OCI-LY7 (cell line): ENCODE measurements around the gene MRC1. TPM values are rescaled to one million over a fixed set of nuclear protein-coding genes. Genes with fewer than 3 reads are reported as not detected.

Experiments used
- BruUV-seq: library from RNA; stranded (reverse); fragments of 400-500 nt; replicated peaks from 2 replicates; lab custom pipeline; 2021; lab: Mats Ljungman, UMichigan
- CTCF ChIA-PET: fragments of 300-600 bp; sonication (Branson Sonifier 250); formaldehyde crosslinking; loops from one replicate; lab custom pipeline; 2022; ENCODE audit warnings: antibody characterized with exemption; ENCODE audit not compliant: unreplicated experiment; lab: Charles Lee
- POLR2A ChIA-PET: fragments of 300-600 bp; sonication (Branson Sonifier 250); formaldehyde crosslinking; loops from one replicate; lab custom pipeline; 2022; ENCODE audit warnings: antibody characterized with exemption; lab: Charles Lee
- DNase-seq: peaks from one replicate; pipeline ENCODE4 v3.0.0-alpha.2; 2015; ENCODE audit warnings: low spot score
- H2AFZ ChIP-seq: fragments of 200-600 bp; sonication (generic), shearing (Covaris generic); 2 replicates; pipeline ENCODE4 v1.6.1; 2014; ENCODE audit warnings: mild to moderate bottlenecking, antibody characterized with exemption, low read length, moderate library complexity
- H3K27ac ChIP-seq: fragments of 200-600 bp; sonication (generic); 2 replicates; pipeline ENCODE4 v1.5.1; 2014; ENCODE audit warnings: mixed run types, low read depth, mild to moderate bottlenecking, moderate library complexity, low read length, inconsistent platforms; ENCODE audit not compliant: poor library complexity, severe bottlenecking
- H3K36me3 ChIP-seq: fragments of 200-600 bp; sonication (generic); 2 replicates; pipeline ENCODE4 v1.6.1; 2014; ENCODE audit warnings: mild to moderate bottlenecking, antibody characterized with exemption, low read length, moderate library complexity, mixed read lengths; ENCODE audit not compliant: insufficient read depth
- H3K4me1 ChIP-seq: fragments of 200-600 bp; sonication (generic); 2 replicates; pipeline ENCODE4 v1.5.1; 2014; ENCODE audit warnings: mild to moderate bottlenecking, low read length; ENCODE audit not compliant: insufficient read depth, poor library complexity, severe bottlenecking
- H3K4me2 ChIP-seq: fragments of 200-600 bp; sonication (generic); 2 replicates; pipeline ENCODE4 v1.6.1; 2014; ENCODE audit warnings: mild to moderate bottlenecking, low read length
- H3K4me3 ChIP-seq: fragments of 200-600 bp; sonication (generic); 2 replicates; pipeline ENCODE4 v1.5.1; 2014; ENCODE audit warnings: mild to moderate bottlenecking, low read depth, low read length; ENCODE audit not compliant: poor library complexity, severe bottlenecking
- H3K79me2 ChIP-seq: fragments of 200-600 bp; sonication (generic); 2 replicates; pipeline ENCODE4 v1.6.1; 2016; ENCODE audit warnings: low read depth, mild to moderate bottlenecking, low read length, moderate library complexity, mixed read lengths; ENCODE audit not compliant: insufficient read depth
- H3K9me2 ChIP-seq: fragments of 200-600 bp; sonication (generic); 2 replicates; pipeline ENCODE4 v1.6.1; 2016; ENCODE audit warnings: mild to moderate bottlenecking, low read length, mixed read lengths; ENCODE audit not compliant: insufficient read depth
- H3K9me3 ChIP-seq: fragments of 200-600 bp; sonication (generic); 2 replicates; pipeline ENCODE4 v1.6.1; 2014; ENCODE audit warnings: mild to moderate bottlenecking, mixed run types, low read length, mixed read lengths
- H4K20me1 ChIP-seq: fragments of 200-600 bp; sonication (generic); 2 replicates; pipeline ENCODE4 v1.6.1; 2014; ENCODE audit warnings: mild to moderate bottlenecking, antibody characterized with exemption, low read length, moderate library complexity, mixed read lengths; ENCODE audit not compliant: insufficient read depth
- CTCF ChIP-seq: fragments of 200-600 bp; sonication (generic); conservative IDR thresholded peaks from 2 replicates; pipeline ENCODE4 v1.5.1; 2014; ENCODE audit warnings: mild to moderate bottlenecking, antibody characterized with exemption, low read length, moderate library complexity, mixed read lengths
- EZH2phosphoT487 ChIP-seq: fragments of 200-600 bp; sonication (generic); IDR thresholded peaks from 2 replicates; pipeline ENCODE4 v1.6.1; 2018; ENCODE audit warnings: low read depth, borderline replicate concordance, mild to moderate bottlenecking, mixed run types, antibody characterized with exemption, low read length, moderate library complexity, mixed read lengths
- intact Hi-C: fragments of 100-400 bp; cut with micrococcal nuclease; formaldehyde crosslinking; loops from one replicate; pipeline ENCODE4 v1.10.0; 2022; ENCODE audit not compliant: unreplicated experiment
- total RNA-seq, 2 experiments: library from RNA; depleted of rRNA in 1 of 2; stranded (reverse); fragments of >200 nt in 1 of 2; shearing (Covaris generic) in 1 of 2; gene quantifications; 2 replicates each; pipeline ENCODE4 v1.2.3, GENCODE V29; 2014 to 2022

The MRC1 gene
- total RNA-seq, 2 experiments from 2014 or later, result not detected

- H3K9me2 ChIP-seq, result no peaks in the 10 kb centered on the region
- POLR2A ChIA-PET, result interaction anchor here (0.6 kb wide), 1 partner anchor 124 kb away, joined by 4 read pairs; no protein-coding TSS in a partner anchor
- TF ChIP-seq EZH2phosphoT487 (no peak), CTCF (no peak)
- H4K20me1 ChIP-seq, result no peaks in the 10 kb centered on the region
- no peak overlapping the region for H3K4me2 ChIP-seq
- H2AFZ ChIP-seq, result no peak overlapping the region
- H3K27ac ChIP-seq, result no peak overlapping the region
- DNase-seq, result no peak
- CTCF ChIA-PET, result no interaction called here
- intact Hi-C loops, result no loop called here
- no peaks in the 10 kb centered on the region for H3K4me1 ChIP-seq
- no peaks in the 10 kb centered on the region for H3K79me2 ChIP-seq
- H3K9me3 ChIP-seq, result no peaks in the 10 kb centered on the region
- H3K4me3 ChIP-seq, result no peak overlapping the region
- BruUV-seq, result no TSS peak
- H3K36me3 ChIP-seq, result no peaks in the 10 kb centered on the region
Observed at GRCh38 chr10:17819836-17820235, 10.7 kb downstream of the MRC1 start.

- DNase-seq, result no peak
- intact Hi-C loops, result no loop called here
- Histone ChIP-seq H3K36me3 (no peaks in the 10 kb centered on the region), H3K27ac (no peak overlapping the region), H3K9me3 (no peaks in the 10 kb centered on the region), H3K4me2 (no peak overlapping the region), H2AFZ (no peak overlapping the region), H3K79me2 (no peaks in the 10 kb centered on the region), H4K20me1 (no peaks in the 10 kb centered on the region), H3K4me1 (no peaks in the 10 kb centered on the region), H3K4me3 (no peak overlapping the region), H3K9me2 (no peaks in the 10 kb centered on the region)
- TF ChIP-seq CTCF (no peak), EZH2phosphoT487 (no peak)
- no TSS peak for BruUV-seq
- ChIA-PET POLR2A (interaction anchor here (0.6 to 1.3 kb wide), 6 partner anchors 10 to 371 kb away, joined by 3 to 5 read pairs (median 3); partner anchors contain the start of gene MRC1), CTCF (no interaction called here)
Observed at GRCh38 chr10:17820943-17821342, 11.8 kb downstream of the MRC1 start.

- no peak overlapping the region for H3K27ac ChIP-seq
- H3K9me3 ChIP-seq, result no peaks in the 10 kb centered on the region
- ChIA-PET POLR2A (interaction anchor here (0.6 to 1.3 kb wide), 6 partner anchors 11 to 492 kb away, joined by 3 to 5 read pairs (median 3); no protein-coding TSS in a partner anchor), CTCF (no interaction called here)
- no TSS peak for BruUV-seq
- H3K79me2 ChIP-seq, result no peaks in the 10 kb centered on the region
- no peaks in the 10 kb centered on the region for H3K36me3 ChIP-seq
- no peak overlapping the region for H3K4me3 ChIP-seq
- H3K4me2 ChIP-seq, result no peak overlapping the region
- H2AFZ ChIP-seq, result no peak overlapping the region
- no peak for TF ChIP-seq CTCF
- TF ChIP-seq EZH2phosphoT487, result no peak
- intact Hi-C loops, result no loop called here
- H3K9me2 ChIP-seq, result no peaks in the 10 kb centered on the region
- no peak for DNase-seq
- no peaks in the 10 kb centered on the region for H4K20me1 ChIP-seq
- no peaks in the 10 kb centered on the region for H3K4me1 ChIP-seq
Observed at GRCh38 chr10:17821893-17822292, 12.7 kb downstream of the MRC1 start.
